ENCODE measurements around the gene XK.

- no peak for TF ChIP-seq CTCF (conservative IDR thresholded peaks at IDR 0.05 in 1 of 2, IDR thresholded peaks at IDR 0.05 in 1 of 2; ENCODE audit: extremely low read depth in 1 of 2, insufficient read depth in 1 of 2, low read depth in 1 of 2, low read length in 2 of 2)
- no peak for TF ChIP-seq EZH2 (IDR thresholded peaks at IDR 0.05; ENCODE audit: borderline replicate concordance, low read length)
These were observed 1.2 kb upstream of the XK start for GRCh38 chrX:37684426-37684825.

Measured in mammary epithelial cell (primary cell).